HuH-7 (cell line): ENCODE results near the gene PSD4.
A peak's percentile ranks its signal among the peaks of the same experiment; 100 is the strongest.

Source experiments
- DNase-seq: peaks from one replicate; pipeline ENCODE4 v3.0.0; 2011; ENCODE audit warnings: low spot score

PSD4 gene

GRCh38 chr2:113238871-113239839 lies 65.4 kb downstream of the PSD4 start:
- DNase-seq, result no peak

DNA sequence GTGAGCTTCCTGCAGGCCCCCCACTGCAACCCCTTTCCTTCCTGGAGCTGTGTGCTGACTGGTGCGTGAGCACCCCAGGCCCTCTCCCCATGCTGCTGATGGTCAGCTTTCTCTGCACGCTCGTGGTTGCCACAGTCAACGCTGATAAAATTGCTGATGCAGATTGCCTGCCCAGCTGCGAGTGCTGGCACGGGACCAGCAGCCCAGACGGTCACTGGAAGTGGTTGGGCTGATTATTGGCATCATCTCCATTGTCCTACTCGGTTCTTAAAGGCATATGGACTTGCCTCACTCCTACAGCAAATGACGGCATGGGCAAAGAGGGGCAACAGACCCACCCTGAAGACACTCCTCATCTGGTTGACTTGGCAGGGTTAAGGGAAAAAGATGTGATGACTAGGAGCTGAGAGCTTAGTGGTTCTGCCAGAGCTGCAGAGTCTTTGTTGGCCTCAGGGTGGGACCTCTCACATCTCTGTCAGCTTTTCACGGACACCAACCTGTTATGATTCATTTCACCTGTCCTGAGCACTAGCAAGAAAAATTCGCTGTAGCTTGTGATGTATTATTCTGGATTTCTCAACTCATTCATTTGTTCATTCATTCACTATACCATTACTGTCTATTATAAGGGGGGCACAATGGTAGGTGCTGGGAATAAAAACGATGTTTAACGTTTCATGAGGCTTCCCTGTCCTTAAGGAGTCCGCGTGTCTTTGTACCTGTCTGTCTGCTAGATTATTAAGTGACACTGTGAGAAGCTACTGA lies 66.6 kb downstream of the PSD4 start:
- no peak for DNase-seq

GRCh38 chr2:113240915-113241911 lies 67.4 kb downstream of the PSD4 start:
- DNase-seq, result peak; percentile 75

DNA sequence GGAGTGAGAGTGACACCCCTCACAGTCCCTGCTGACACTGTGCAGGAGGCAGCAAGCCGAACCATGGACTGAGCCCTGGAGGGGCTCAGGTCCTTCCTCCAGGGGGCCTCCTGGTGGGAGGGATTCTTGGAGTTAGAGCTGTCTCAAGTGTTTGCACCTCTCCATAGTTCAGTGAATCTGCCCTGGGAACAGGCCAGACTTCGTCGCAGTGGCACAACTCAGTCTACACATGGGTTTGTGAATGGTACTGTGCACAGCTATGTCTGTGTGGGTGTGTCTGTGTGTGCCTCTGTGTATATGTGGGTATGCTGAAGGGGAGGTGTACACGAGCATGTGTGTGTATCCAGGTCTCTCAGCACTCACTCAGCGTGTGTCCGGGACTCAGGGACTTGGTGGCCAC lies 68.6 kb downstream of the PSD4 start:
- no peak for DNase-seq

- DNase-seq, result no peak
Observed at GRCh38 chr2:113245276-113245711, 71.5 kb downstream of the PSD4 start.

- no peak for DNase-seq
Observed at GRCh38 chr2:113246606-113247005, 72.8 kb downstream of the PSD4 start.

DNA sequence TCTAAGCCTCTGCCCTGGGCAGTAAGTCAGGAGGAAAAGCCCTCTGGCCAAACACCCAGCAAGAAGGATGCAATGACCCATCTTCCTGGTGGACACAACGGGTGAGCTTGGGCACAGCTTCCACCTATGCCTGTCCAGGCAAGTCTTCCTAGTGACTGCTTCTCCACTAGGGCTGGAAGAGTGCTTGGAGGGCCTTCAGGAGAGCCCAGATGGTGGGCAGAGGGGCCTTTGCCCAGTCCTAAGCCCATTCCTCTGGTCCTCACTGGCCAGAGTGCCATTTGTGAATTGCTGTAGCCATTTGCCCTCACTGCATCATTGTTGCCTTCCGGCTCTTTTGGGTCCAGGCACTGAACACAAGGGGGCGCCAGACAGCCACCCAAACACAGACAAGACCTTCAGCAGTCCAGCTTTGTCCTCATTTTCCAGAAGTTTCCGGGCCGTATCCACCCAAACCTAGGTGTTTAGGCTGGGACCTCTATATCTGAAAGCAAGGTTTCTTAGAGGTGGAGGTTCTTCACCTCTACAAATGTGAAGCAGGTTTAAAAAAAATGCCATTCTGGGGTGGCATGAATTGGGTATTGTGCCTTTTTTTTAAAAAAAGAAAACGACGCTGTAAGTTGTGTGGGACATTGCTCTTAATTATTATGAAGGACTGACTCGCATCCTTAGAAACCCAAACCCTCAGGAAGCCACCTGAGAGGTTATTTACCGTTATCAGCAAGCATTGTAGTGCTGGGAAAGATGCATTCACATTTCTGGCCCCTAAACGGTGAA lies 75.4 kb downstream of the PSD4 start:
- DNase-seq, result peak; percentile 83

DNA sequence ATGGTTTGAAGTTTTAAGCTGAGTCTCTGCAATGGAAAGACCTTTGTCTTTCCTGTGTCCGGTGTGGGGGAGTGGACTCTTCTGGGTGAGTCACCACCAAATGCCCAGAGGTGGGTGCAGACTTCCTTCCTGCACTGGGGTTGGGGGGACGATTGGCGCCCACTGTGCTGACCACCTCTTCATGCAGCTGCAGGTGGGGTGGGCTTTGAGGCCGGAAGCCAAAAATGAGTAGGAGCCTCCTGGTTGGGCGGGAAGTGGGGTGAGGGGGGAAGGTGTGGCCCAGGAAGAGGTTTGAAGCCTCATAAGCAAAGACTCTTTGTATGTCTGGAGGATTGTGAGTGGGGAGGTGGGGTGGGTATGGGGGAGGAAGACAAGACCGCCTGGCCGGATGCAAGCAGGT lies 77.3 kb downstream of the PSD4 start:
- no peak for DNase-seq

GRCh38 chr2:113252047-113252590 lies 78.3 kb downstream of the PSD4 start:
- DNase-seq, result no peak

GRCh38 chr2:113253453-113253852 lies 79.7 kb downstream of the PSD4 start:
- DNase-seq, result no peak

- DNase-seq, result no peak
Observed at GRCh38 chr2:113255140-113256070, 81.6 kb downstream of the PSD4 start.

GRCh38 chr2:113257516-113258264 lies 83.9 kb downstream of the PSD4 start:
- DNase-seq, result no peak

DNA sequence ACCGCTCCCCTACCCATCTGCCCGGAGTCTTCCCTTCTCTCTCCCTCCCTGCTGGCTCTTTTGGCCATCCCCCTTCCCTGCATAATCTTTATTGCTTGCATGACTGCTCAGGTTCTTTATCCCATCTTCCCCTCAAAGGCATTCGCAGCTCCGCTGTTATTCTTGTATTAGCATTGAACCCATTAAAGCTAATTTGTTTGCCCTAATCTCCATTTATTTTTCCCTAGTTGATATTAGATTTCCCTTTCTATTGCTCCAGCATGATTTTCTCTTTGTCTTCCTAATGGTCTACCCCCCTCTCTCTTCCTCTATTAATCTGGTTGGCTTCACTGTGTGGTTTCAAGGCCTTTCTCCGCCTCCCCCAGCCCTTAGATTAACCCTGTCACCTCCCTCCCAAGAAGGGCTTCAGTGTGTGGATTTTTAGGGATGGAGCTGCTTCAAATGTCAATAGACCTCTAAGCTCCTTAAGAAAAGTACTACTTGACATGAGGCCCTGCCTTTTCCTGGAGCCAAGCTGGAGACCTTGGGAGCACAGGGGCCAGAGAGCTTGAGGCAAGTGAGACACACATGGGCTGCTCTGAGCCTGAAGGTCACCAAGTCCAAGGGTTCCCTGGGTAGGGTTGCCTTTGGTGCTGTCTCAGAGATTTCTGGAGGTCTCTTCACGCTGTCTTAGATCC lies 84.8 kb downstream of the PSD4 start:
- DNase-seq, result no peak
